TTC549 (cell line): Measurements from ENCODE around the gene EIPR1.
"Not testable (repeated sequence)": the region's sequence is repeated elsewhere in the genome, so short reads cannot be mapped to it uniquely, and the experiment has no call there.

ENCODE experiments used
- FAIRE-seq: peaks from 2 replicates; lab custom pipeline; 2012; peaks lifted over from hg19 to GRCh38; lab: Jason Lieb, UNC

EIPR1 gene

GRCh38 chr2:3403587-3404334, 26.1 kb upstream of the EIPR1 start:
- no peak for FAIRE-seq

GRCh38 chr2:3399829-3400228, 22.2 kb upstream of the EIPR1 start:
- no peak for FAIRE-seq

GRCh38 chr2:3399381-3399780, 21.8 kb upstream of the EIPR1 start:
- FAIRE-seq: no peak

GRCh38 chr2:3398857-3399256, 21.2 kb upstream of the EIPR1 start:
- FAIRE-seq: no peak

- no peak for FAIRE-seq
These were observed 19.4 kb upstream of the EIPR1 start for GRCh38 chr2:3396920-3397559.

- no peak for FAIRE-seq
These were observed 14.6 kb upstream of the EIPR1 start for GRCh38 chr2:3392216-3392615.

- no peak for FAIRE-seq
These were observed 12.4 kb upstream of the EIPR1 start for GRCh38 chr2:3390041-3390440.

GRCh38 chr2:3389193-3389592, 11.6 kb upstream of the EIPR1 start:
- FAIRE-seq: no peak

GRCh38 chr2:3388412-3388738, 10.8 kb upstream of the EIPR1 start:
- FAIRE-seq: no peak

GRCh38 chr2:3387644-3388411, 10.2 kb upstream of the EIPR1 start:
- FAIRE-seq: no peak

- no peak for FAIRE-seq
These were observed 9.4 kb upstream of the EIPR1 start for GRCh38 chr2:3387011-3387410.

- no peak for FAIRE-seq
These were observed 8.9 kb upstream of the EIPR1 start for GRCh38 chr2:3386448-3386958.

- no peak for FAIRE-seq
These were observed 2.3 kb upstream of the EIPR1 start, which contains the start of gene TRAPPC12 for GRCh38 chr2:3379647-3380534. Gene TRAPPC12 (plus strand): TSS chr2:3379694. CDS start chr2:3387624, 7,930 bp downstream.

GRCh38 chr2:3379339-3379646, 1.7 kb upstream of the EIPR1 start:
- no peak for FAIRE-seq

- no peak for FAIRE-seq
These were observed 373 bp downstream of the EIPR1 start for GRCh38 chr2:3377279-3377611.

GRCh38 chr2:3376821-3377220, 797 bp downstream of the EIPR1 start:
- FAIRE-seq: no peak

GRCh38 chr2:3369340-3370181, 8.1 kb downstream of the EIPR1 start:
- FAIRE-seq: not testable (repeated sequence)

- no peak for FAIRE-seq
These were observed 9.3 kb downstream of the EIPR1 start for GRCh38 chr2:3368261-3368722.

- FAIRE-seq: no peak
These were observed 12.4 kb downstream of the EIPR1 start for GRCh38 chr2:3365219-3365618.

- no peak for FAIRE-seq
These were observed 15.9 kb downstream of the EIPR1 start for GRCh38 chr2:3361518-3362389.
